IPS DF 6.9 (cell line): ENCODE data around the gene MTMR1.

Source experiments
- DNase-seq: peaks from one replicate; pipeline ENCODE4 v3.0.0-alpha.2; 2013; ENCODE audit warnings: low read depth, low spot score
- H3K27ac ChIP-seq: one replicate; pipeline ENCODE4 v1.5.1; 2013; ENCODE audit warnings: low read length, control low read depth
- H3K27me3 ChIP-seq: 2 replicates; pipeline ENCODE4 v1.6.1; 2013; ENCODE audit warnings: mild to moderate bottlenecking, low read length; ENCODE audit not compliant: control insufficient read depth, insufficient read depth
- H3K36me3 ChIP-seq: 2 replicates; pipeline ENCODE4 v1.6.1; 2013; ENCODE audit warnings: low read length; ENCODE audit not compliant: control insufficient read depth, insufficient read depth
- H3K4me1 ChIP-seq: 2 replicates; pipeline ENCODE4 v1.6.1; 2013; ENCODE audit warnings: low read length; ENCODE audit not compliant: control insufficient read depth, insufficient read depth
- H3K4me3 ChIP-seq: 2 replicates; pipeline ENCODE4 v1.5.1; 2013; ENCODE audit warnings: mild to moderate bottlenecking, low read length
- H3K9me3 ChIP-seq: 2 replicates; pipeline ENCODE4 v1.6.1; 2013; ENCODE audit warnings: low read length, inconsistent platforms; ENCODE audit not compliant: control insufficient read depth, insufficient read depth
- WGBS: extraction: QIAGEN DNeasy Blood & Tissue Kit; methylation state at CpG from one replicate; pipeline ENCODE4 v1.1.7; 2013; ENCODE audit warnings: mixed read lengths, missing lambda C conversion rate; ENCODE audit not compliant: insufficient read length, insufficient coverage; 5-methylcytosine and 5-hydroxymethylcytosine counted together

MTMR1 gene

DNA sequence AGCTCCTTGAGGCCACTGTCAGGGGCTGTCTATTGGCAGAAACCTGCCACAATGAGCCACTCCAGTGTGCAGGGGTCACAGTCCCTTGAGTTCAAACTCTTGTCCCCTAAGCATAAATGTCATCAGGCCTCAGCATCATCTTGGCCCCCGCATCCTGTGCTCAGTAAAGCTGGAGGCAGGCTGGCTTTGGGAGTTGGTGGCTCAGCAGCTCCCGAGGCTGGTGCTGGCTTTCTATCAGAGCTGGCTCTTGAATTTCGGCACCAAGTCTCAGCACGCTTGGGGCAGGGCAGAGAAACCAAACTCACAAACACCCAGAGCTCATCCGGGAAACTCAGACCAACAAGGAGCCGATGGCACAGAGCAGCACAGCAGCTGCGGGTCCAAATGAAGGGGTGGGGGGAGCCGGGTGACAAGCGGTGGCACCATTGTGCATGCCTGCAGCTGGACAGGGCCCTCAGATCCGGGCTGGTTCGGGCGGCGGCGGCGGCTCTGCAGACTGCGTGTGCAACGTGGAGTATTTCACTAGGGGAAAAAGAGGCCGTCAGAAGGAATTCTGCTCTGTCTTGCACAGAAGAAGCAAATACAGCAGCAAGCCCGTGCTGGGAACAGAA, 75.5 kb downstream of the MTMR1 start:
- Histone ChIP-seq H3K27me3 (no peaks in the 10 kb centered on the region), H3K4me1 (0 out of 2 replicates have a peak, but pooled peaks cover 2% of the 10 kb centered on the region), H3K27ac (no peak overlapping the region), H3K9me3 (no peaks in the 10 kb centered on the region), H3K36me3 (no peaks in the 10 kb centered on the region), H3K4me3 (no peak overlapping the region)
- no peak for DNase-seq
- no CpG with 5 or more reads among the region's 19 CpGs for WGBS

GRCh38 chrX:150769408-150769807, 76.2 kb downstream of the MTMR1 start:
- H3K4me3 ChIP-seq = no peak overlapping the region
- H3K36me3 ChIP-seq = no peaks in the 10 kb centered on the region
- no peak for DNase-seq
- WGBS = no CpG with 5 or more reads among the region's 13 CpGs
- 0 out of 2 replicates have a peak, but pooled peaks cover 2% of the 10 kb centered on the region for H3K4me1 ChIP-seq
- H3K27me3 ChIP-seq = no peaks in the 10 kb centered on the region
- H3K27ac ChIP-seq = no peak overlapping the region
- H3K9me3 ChIP-seq = no peaks in the 10 kb centered on the region

DNA sequence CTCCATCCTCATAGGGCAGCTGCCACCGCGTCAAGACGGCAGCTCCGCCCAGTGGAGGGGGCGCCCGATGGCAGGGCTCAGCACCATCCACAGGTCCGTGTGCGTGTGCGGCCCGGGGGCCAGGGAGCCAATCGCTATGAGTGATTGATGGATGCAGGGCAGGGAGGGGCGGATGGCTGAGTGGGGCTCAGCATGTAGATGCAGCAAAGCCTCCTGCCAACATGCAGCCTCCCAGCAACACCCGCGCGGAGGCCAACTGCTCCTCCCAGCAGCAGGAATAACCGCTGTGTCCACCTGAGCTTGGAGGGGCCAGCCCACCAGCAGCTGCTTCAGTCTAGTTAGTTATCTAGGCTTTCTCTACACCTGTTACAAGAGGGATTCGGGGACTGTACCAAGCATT, 77.4 kb downstream of the MTMR1 start:
- no peaks in the 10 kb centered on the region for H3K9me3 ChIP-seq
- DNase-seq = no peak
- H3K4me1 ChIP-seq = no peaks in the 10 kb centered on the region
- no peak overlapping the region for H3K4me3 ChIP-seq
- WGBS = no CpG with 5 or more reads among the region's 17 CpGs
- H3K27me3 ChIP-seq = no peaks in the 10 kb centered on the region
- no peaks in the 10 kb centered on the region for H3K36me3 ChIP-seq
- H3K27ac ChIP-seq = no peak overlapping the region

DNA sequence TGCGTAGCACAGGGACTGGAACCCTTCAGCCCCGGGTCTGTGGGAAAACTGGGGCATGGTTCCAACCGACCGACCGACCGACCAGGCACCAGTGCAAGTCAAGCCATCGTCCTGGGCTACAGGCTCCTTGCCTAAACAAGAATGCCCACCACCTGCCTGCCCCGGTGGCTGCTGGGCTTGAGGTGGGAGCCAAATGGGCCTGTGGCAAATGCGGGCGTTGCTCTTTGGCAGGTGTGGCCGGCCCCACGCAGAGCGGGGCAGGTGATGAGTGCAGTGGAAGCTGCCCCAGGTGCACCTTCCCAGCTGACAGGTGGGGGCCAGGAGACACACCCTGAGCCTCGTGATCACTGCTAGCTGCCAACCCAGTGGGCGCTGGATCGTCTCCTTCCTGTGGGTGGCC, 77.9 kb downstream of the MTMR1 start:
- Histone ChIP-seq H3K27ac (no peak overlapping the region), H3K27me3 (no peaks in the 10 kb centered on the region), H3K4me3 (no peak overlapping the region), H3K4me1 (no peaks in the 10 kb centered on the region), H3K9me3 (no peaks in the 10 kb centered on the region), H3K36me3 (no peaks in the 10 kb centered on the region; the same call in 1 of the 2 replicates)
- no CpG with 5 or more reads among the region's 16 CpGs for WGBS
- DNase-seq = no peak

- H3K4me1 ChIP-seq = no peaks in the 10 kb centered on the region
- H3K9me3 ChIP-seq = no peaks in the 10 kb centered on the region
- no peak overlapping the region for H3K27ac ChIP-seq
- no CpG with 5 or more reads among the region's 26 CpGs for WGBS
- no peak for DNase-seq
- no peak overlapping the region for H3K4me3 ChIP-seq
- H3K36me3 ChIP-seq = no peaks in the 10 kb centered on the region; the same call in 1 of the 2 replicates
- no peaks in the 10 kb centered on the region for H3K27me3 ChIP-seq
Measured at GRCh38 chrX:150772150-150772970, 79.2 kb downstream of the MTMR1 start.

- Histone ChIP-seq H3K27ac (no peak overlapping the region), H3K9me3 (no peaks in the 10 kb centered on the region), H3K4me3 (no peak overlapping the region), H3K27me3 (no peaks in the 10 kb centered on the region), H3K36me3 (no peaks in the 10 kb centered on the region; the same call in 1 of the 2 replicates), H3K4me1 (peaks cover 3% of the 10 kb centered on the region)
- DNase-seq = no peak
- WGBS = no CpG with 5 or more reads among the region's 8 CpGs
Measured at GRCh38 chrX:150773117-150773516, 79.9 kb downstream of the MTMR1 start.

- Histone ChIP-seq H3K4me1 (peaks cover 3% of the 10 kb centered on the region), H3K36me3 (no peaks in the 10 kb centered on the region; the same call in 1 of the 2 replicates), H3K27ac (no peak overlapping the region), H3K4me3 (no peak overlapping the region), H3K27me3 (no peaks in the 10 kb centered on the region), H3K9me3 (no peaks in the 10 kb centered on the region)
- no CpG with 5 or more reads among the region's 4 CpGs for WGBS
- DNase-seq = no peak
Measured at GRCh38 chrX:150773634-150774033, 80.4 kb downstream of the MTMR1 start.

- no peaks in the 10 kb centered on the region for H3K27me3 ChIP-seq
- H3K36me3 ChIP-seq = no peaks in the 10 kb centered on the region; the same call in 1 of the 2 replicates
- no peak overlapping the region for H3K27ac ChIP-seq
- H3K4me3 ChIP-seq = no peak overlapping the region
- peaks cover 3% of the 10 kb centered on the region for H3K4me1 ChIP-seq
- DNase-seq = no peak
- no CpG with 5 or more reads among the region's 14 CpGs for WGBS
- no peaks in the 10 kb centered on the region for H3K9me3 ChIP-seq
Measured at GRCh38 chrX:150774798-150775568, 81.8 kb downstream of the MTMR1 start.

GRCh38 chrX:150775569-150776350, 82.6 kb downstream of the MTMR1 start:
- no peaks in the 10 kb centered on the region; the same call in 1 of the 2 replicates for H3K36me3 ChIP-seq
- no peak overlapping the region for H3K4me3 ChIP-seq
- WGBS = no CpG with 5 or more reads among the region's 18 CpGs
- peaks cover 3% of the 10 kb centered on the region for H3K4me1 ChIP-seq
- H3K9me3 ChIP-seq = no peaks in the 10 kb centered on the region
- no peak overlapping the region for H3K27ac ChIP-seq
- DNase-seq = no peak
- H3K27me3 ChIP-seq = no peaks in the 10 kb centered on the region
